ENCODE measurements around the gene RUVBL1. TPM values are rescaled to one million over a fixed set of nuclear protein-coding genes. Genes with fewer than 3 reads are reported as not detected.

RUVBL1 gene
- polyA plus RNA-seq, 1 experiment = 83.3 TPM

DNA sequence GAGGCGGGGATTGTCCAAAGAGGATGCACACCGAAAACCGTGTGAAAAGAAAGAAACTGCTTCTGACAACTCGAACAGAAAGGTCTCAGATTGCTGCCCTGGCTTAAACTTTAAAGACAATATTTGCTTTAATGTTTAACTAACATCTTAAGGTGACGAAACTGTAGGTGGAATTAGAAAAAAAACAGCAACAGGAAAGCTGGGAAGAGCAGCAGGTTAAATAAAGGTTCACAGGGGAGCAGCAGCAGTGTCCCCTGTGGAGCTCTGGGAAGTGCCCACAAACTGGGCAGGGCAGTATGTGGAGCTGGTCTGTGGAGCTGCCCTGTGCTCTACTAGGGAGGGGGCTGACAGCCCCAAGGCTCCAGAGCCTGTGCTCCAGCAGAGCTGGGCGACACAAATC, 25.4 kb downstream of the RUVBL1 start:
- DNase-seq (ENCODE audit: low read depth, low spot score) = no peak
- Histone ChIP-seq H3K4me3 (ENCODE audit: low read depth, low read length) (no peak overlapping the region), H3K27ac (ENCODE audit: low read depth, low read length) (no peak overlapping the region), H3K27me3 (ENCODE audit: control insufficient read depth, insufficient read depth, low read length) (no peaks in the 10 kb centered on the region), H3K9me3 (ENCODE audit: control insufficient read depth, insufficient read depth, low read length) (no peaks in the 10 kb centered on the region)
- POLR2A ChIA-PET = interaction anchor here (0.8 kb wide), 1 partner anchor 1090 kb away, joined by 3 read pairs; no protein-coding TSS in a partner anchor
- TF ChIP-seq, protein P1, sequence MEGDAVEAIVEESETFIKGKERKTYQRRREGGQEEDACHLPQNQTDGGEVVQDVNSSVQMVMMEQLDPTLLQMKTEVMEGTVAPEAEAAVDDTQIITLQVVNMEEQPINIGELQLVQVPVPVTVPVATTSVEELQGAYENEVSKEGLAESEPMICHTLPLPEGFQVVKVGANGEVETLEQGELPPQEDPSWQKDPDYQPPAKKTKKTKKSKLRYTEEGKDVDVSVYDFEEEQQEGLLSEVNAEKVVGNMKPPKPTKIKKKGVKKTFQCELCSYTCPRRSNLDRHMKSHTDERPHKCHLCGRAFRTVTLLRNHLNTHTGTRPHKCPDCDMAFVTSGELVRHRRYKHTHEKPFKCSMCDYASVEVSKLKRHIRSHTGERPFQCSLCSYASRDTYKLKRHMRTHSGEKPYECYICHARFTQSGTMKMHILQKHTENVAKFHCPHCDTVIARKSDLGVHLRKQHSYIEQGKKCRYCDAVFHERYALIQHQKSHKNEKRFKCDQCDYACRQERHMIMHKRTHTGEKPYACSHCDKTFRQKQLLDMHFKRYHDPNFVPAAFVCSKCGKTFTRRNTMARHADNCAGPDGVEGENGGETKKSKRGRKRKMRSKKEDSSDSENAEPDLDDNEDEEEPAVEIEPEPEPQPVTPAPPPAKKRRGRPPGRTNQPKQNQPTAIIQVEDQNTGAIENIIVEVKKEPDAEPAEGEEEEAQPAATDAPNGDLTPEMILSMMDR (IDR thresholded peaks at IDR 0.05; ENCODE audit: low read depth, low read length) = no peak
- CTCF ChIA-PET = interaction anchor here (2.8 to 3.5 kb wide), 2 partner anchors 36 to 510 kb away, joined by 6 to 21 read pairs; no protein-coding TSS in a partner anchor

- no peak overlapping the region for H3K4me3 ChIP-seq (ENCODE audit: low read depth, low read length)
- H3K9me3 ChIP-seq (ENCODE audit: control insufficient read depth, insufficient read depth, low read length) = no peaks in the 10 kb centered on the region
- ChIA-PET CTCF (interaction anchor here (0.6 to 4.1 kb wide), 29 partner anchors 8 to 513 kb away, joined by 3 to 81 read pairs (median 5); partner anchors contain the start of gene RUVBL1), POLR2A (interaction anchor here (1.1 to 1.5 kb wide), 3 partner anchors 15 to 39 kb away, joined by 3 to 5 read pairs (median 4); partner anchors contain the start of gene RUVBL1)
- H3K27ac ChIP-seq (ENCODE audit: low read depth, low read length) = peak overlapping the region; percentile 57
- TF ChIP-seq, protein P1 (IDR thresholded peaks at IDR 0.05; ENCODE audit: low read depth, low read length) = peak; percentile 89
- peak; percentile 65 for DNase-seq (ENCODE audit: low read depth, low spot score)
- no peaks in the 10 kb centered on the region for H3K27me3 ChIP-seq (ENCODE audit: control insufficient read depth, insufficient read depth, low read length)
These were observed 28.3 kb downstream of the RUVBL1 start for GRCh38 chr3:128095222-128095703.

- no peak for DNase-seq (ENCODE audit: low read depth, low spot score)
- Histone ChIP-seq H3K4me3 (ENCODE audit: low read depth, low read length) (no peak overlapping the region), H3K9me3 (ENCODE audit: control insufficient read depth, insufficient read depth, low read length) (no peaks in the 10 kb centered on the region), H3K27me3 (ENCODE audit: control insufficient read depth, insufficient read depth, low read length) (no peaks in the 10 kb centered on the region), H3K27ac (ENCODE audit: low read depth, low read length) (no peak overlapping the region)
- ChIA-PET POLR2A (interaction anchor here (1.1 to 1.5 kb wide), 4 partner anchors 14 to 39 kb away, joined by 3 to 5 read pairs (median 4); partner anchors contain the start of gene RUVBL1), CTCF (interaction anchor here (0.9 to 4.1 kb wide), 24 partner anchors 9 to 523 kb away, joined by 3 to 81 read pairs (median 6); partner anchors contain the start of gene RUVBL1)
- TF ChIP-seq, protein P1 (IDR thresholded peaks at IDR 0.05; ENCODE audit: low read depth, low read length) = no peak
These were observed 29.1 kb downstream of the RUVBL1 start for GRCh38 chr3:128094295-128095151.

- no peak overlapping the region for H3K27ac ChIP-seq (ENCODE audit: low read depth, low read length)
- ChIA-PET POLR2A (no interaction called here), CTCF (interaction anchor here (0.8 to 1.4 kb wide), 3 partner anchors 42 to 526 kb away, joined by 3 to 9 read pairs (median 5); no protein-coding TSS in a partner anchor)
- no peaks in the 10 kb centered on the region for H3K9me3 ChIP-seq (ENCODE audit: control insufficient read depth, insufficient read depth, low read length)
- TF ChIP-seq, protein P1 (IDR thresholded peaks at IDR 0.05; ENCODE audit: low read depth, low read length) = no peak
- H3K27me3 ChIP-seq (ENCODE audit: control insufficient read depth, insufficient read depth, low read length) = no peaks in the 10 kb centered on the region
- no peak overlapping the region for H3K4me3 ChIP-seq (ENCODE audit: low read depth, low read length)
- DNase-seq (ENCODE audit: low read depth, low spot score) = no peak
These were observed 32.0 kb downstream of the RUVBL1 start for GRCh38 chr3:128091586-128091985.

DNA sequence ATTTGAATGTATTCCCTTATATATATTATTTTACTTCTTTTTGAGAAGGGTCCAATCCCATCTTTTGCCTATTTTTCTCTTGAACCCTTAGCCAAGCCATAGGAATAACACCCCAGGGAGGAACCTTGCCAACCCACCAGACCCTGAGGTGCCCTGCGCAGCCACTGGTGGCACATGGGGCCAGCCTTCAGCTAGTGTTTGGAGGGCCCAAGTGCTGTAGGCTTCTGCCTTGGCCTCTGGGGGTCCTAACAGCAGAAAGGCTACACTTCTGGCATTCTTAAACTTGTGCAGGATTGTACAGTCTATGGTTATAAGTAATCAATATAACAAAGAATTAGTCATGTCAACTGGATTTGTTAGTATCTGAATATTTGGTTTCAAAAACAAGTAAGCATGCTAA, 34.5 kb downstream of the RUVBL1 start:
- ChIA-PET POLR2A (no interaction called here), CTCF (no interaction called here)
- H3K4me3 ChIP-seq (ENCODE audit: low read depth, low read length) = no peak overlapping the region
- H3K9me3 ChIP-seq (ENCODE audit: control insufficient read depth, insufficient read depth, low read length) = no peaks in the 10 kb centered on the region
- TF ChIP-seq, protein P1 (IDR thresholded peaks at IDR 0.05; ENCODE audit: low read depth, low read length) = no peak
- no peak for DNase-seq (ENCODE audit: low read depth, low spot score)
- H3K27me3 ChIP-seq (ENCODE audit: control insufficient read depth, insufficient read depth, low read length) = no peaks in the 10 kb centered on the region
- no peak overlapping the region for H3K27ac ChIP-seq (ENCODE audit: low read depth, low read length)

All from AG04450 (cell line).